ENCODE results near the gene C2orf42. TPM values are rescaled to one million over a fixed set of nuclear protein-coding genes. Genes with fewer than 3 reads are reported as not detected.
"Not testable (repeated sequence)": the region's sequence is repeated elsewhere in the genome, so short reads cannot be mapped to it uniquely, and the experiment has no call there.

The C2orf42 gene
- total RNA-seq, 1 experiment from 2014 or later = 28.5 TPM

DNA sequence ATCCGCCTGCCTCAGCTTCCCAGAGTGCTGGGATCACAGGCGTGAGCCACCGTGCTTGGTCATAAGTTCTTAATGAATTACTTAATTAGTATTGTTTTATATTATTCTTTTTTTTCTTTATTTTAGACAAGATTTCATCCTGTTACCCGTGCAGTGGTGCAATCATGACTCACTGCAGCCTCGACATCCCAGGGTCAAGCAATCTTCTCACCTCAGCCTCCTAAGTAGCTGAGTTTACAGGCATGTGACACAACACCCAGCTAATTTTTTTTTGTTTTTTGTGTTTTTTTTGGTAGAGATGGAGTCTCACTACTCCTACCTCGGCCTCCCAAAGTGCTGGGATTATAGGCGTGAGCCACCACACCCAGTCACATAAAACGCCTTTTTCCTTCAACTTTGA, 17.3 kb downstream of the C2orf42 start:
- DNase-seq (ENCODE audit: unreplicated experiment) = peak; percentile 34
- intact Hi-C loops (cut with micrococcal nuclease) = no loop called here
- Mint-ChIP-seq H3K36me3 (ENCODE audit: insufficient read depth, unreplicated experiment) (peaks cover 84% of the 10 kb centered on the region), H3K4me1 (ENCODE audit: insufficient read depth, unreplicated experiment) (no peaks in the 10 kb centered on the region), H3K4me3 (ENCODE audit: unreplicated experiment) (no peak overlapping the region), H3K27me3 (ENCODE audit: insufficient read depth, unreplicated experiment) (no peaks in the 10 kb centered on the region), H3K27ac (ENCODE audit: low read depth, unreplicated experiment) (no peak overlapping the region), H3K9me3 (ENCODE audit: unreplicated experiment) (no peaks in the 10 kb centered on the region)
- POLR2A ChIA-PET = interaction anchor here (1.2 to 1.5 kb wide), 2 partner anchors 17 to 279 kb away, joined by 3 to 6 read pairs; partner anchors contain the start of gene C2orf42
- CTCF ChIA-PET = no interaction called here
- TF ChIP-seq, protein P1, sequence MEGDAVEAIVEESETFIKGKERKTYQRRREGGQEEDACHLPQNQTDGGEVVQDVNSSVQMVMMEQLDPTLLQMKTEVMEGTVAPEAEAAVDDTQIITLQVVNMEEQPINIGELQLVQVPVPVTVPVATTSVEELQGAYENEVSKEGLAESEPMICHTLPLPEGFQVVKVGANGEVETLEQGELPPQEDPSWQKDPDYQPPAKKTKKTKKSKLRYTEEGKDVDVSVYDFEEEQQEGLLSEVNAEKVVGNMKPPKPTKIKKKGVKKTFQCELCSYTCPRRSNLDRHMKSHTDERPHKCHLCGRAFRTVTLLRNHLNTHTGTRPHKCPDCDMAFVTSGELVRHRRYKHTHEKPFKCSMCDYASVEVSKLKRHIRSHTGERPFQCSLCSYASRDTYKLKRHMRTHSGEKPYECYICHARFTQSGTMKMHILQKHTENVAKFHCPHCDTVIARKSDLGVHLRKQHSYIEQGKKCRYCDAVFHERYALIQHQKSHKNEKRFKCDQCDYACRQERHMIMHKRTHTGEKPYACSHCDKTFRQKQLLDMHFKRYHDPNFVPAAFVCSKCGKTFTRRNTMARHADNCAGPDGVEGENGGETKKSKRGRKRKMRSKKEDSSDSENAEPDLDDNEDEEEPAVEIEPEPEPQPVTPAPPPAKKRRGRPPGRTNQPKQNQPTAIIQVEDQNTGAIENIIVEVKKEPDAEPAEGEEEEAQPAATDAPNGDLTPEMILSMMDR (IDR thresholded peaks at IDR 0.05; ENCODE audit: unreplicated experiment) = no peak
- no TSS peak for BruUV-seq (replicated peaks)

DNA sequence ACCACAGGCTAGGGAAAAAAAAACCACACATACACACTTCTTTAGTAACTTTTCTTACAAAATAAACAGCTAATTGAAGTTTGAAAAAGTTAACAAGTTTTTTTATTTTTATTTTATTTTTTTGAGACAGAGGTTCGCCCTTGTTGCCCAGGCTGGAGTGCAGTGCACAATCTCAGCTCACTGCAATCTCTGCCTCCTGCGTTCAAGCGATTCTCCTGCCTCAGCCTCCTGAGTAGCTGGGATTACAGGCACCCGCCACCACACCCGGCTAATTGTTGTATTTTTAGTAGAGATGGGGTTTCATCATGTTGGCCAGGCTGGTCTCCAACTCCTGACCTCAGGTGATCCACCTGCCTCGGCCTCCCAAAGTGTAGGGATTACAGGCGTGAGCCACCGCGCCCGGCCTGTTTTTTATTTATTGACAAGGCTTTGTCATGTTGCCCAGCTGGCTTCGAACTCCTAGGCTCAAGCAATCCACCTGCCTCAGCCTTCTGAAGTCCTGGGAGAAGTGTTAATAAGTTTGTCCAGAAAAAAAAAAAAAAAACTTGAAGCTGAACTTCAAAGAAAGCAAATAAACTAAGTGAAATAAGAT, 21.1 kb downstream of the C2orf42 start:
- intact Hi-C loops (cut with micrococcal nuclease); H3K9me3 Mint-ChIP-seq (ENCODE audit: unreplicated experiment); POLR2A ChIA-PET: not testable (repeated sequence)

GRCh38 chr2:70161069-70161534, 29.7 kb downstream of the C2orf42 start:
- Mint-ChIP-seq H3K36me3 (ENCODE audit: insufficient read depth, unreplicated experiment) (peaks cover 72% of the 10 kb centered on the region), H3K27ac (ENCODE audit: low read depth, unreplicated experiment) (no peak overlapping the region), H3K4me1 (ENCODE audit: insufficient read depth, unreplicated experiment) (no peaks in the 10 kb centered on the region), H3K27me3 (ENCODE audit: insufficient read depth, unreplicated experiment) (no peaks in the 10 kb centered on the region), H3K4me3 (ENCODE audit: unreplicated experiment) (no peak overlapping the region), H3K9me3 (ENCODE audit: unreplicated experiment) (no peaks in the 10 kb centered on the region)
- BruUV-seq (replicated peaks) = no TSS peak
- TF ChIP-seq, protein P1 (IDR thresholded peaks at IDR 0.05; ENCODE audit: unreplicated experiment) = no peak
- intact Hi-C loops (cut with micrococcal nuclease) = no loop called here
- POLR2A ChIA-PET = interaction anchor here (0.6 to 2.8 kb wide), 5 partner anchors 12 to 74 kb away, joined by 3 to 12 read pairs (median 3); partner anchors contain the start of gene PCBP1
- CTCF ChIA-PET = no interaction called here
- DNase-seq (ENCODE audit: unreplicated experiment) = peak; percentile 49

More for the DNA sequence above, 21.1 kb downstream of the C2orf42 start:
- H3K4me1 Mint-ChIP-seq (ENCODE audit: insufficient read depth, unreplicated experiment); H3K27me3 Mint-ChIP-seq (ENCODE audit: insufficient read depth, unreplicated experiment); H3K27ac Mint-ChIP-seq (ENCODE audit: low read depth, unreplicated experiment); CTCF ChIA-PET; BruUV-seq (replicated peaks); H3K4me3 Mint-ChIP-seq (ENCODE audit: unreplicated experiment); DNase-seq (ENCODE audit: unreplicated experiment): not testable (repeated sequence)
- peaks cover 93% of the 10 kb centered on the region for H3K36me3 Mint-ChIP-seq (ENCODE audit: insufficient read depth, unreplicated experiment)

GRCh38 chr2:70160545-70160944, 30.3 kb downstream of the C2orf42 start:
- BruUV-seq (replicated peaks) = no TSS peak
- TF ChIP-seq, protein P1 (IDR thresholded peaks at IDR 0.05; ENCODE audit: unreplicated experiment) = no peak
- intact Hi-C loops (cut with micrococcal nuclease) = no loop called here
- H3K9me3 Mint-ChIP-seq (ENCODE audit: unreplicated experiment) = no peaks in the 10 kb centered on the region
- H3K36me3 Mint-ChIP-seq (ENCODE audit: insufficient read depth, unreplicated experiment) = peaks cover 67% of the 10 kb centered on the region
- ChIA-PET CTCF (no interaction called here), POLR2A (interaction anchor here (0.6 to 2.8 kb wide), 5 partner anchors 12 to 73 kb away, joined by 3 to 12 read pairs (median 3); partner anchors contain the start of gene PCBP1)
- no peak overlapping the region for H3K27ac Mint-ChIP-seq (ENCODE audit: low read depth, unreplicated experiment)
- H3K27me3 Mint-ChIP-seq (ENCODE audit: insufficient read depth, unreplicated experiment) = no peaks in the 10 kb centered on the region
- no peak overlapping the region for H3K4me3 Mint-ChIP-seq (ENCODE audit: unreplicated experiment)
- DNase-seq (ENCODE audit: unreplicated experiment) = no peak
- H3K4me1 Mint-ChIP-seq (ENCODE audit: insufficient read depth, unreplicated experiment) = no peaks in the 10 kb centered on the region

DNA sequence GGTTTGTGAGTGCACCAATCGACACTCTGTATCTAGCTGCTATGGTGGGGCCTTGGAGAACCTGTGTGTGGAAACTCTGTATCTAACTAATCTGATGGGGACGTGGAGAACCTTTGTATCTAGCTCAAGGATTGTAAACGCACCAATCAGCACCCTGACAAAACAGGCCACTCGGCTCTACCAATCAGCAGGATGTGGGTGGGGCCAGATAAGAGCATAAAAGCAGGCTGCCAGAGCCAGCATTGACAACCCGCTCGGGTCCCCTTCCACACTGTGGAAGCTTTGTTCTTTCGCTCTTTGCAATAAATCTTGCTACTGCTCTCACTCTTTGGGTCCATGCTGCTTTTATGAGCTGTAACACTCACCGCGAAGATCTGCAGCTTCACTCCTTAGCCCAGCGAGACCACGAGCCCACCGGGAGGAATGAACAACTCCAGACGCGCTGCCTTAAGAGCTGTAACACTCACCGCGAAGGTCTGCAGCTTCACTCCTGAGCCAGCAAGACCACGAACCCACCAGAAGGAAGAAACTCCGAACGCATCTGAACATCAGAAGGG, 41.6 kb downstream of the C2orf42 start:
- intact Hi-C loops (cut with micrococcal nuclease); H3K4me1 Mint-ChIP-seq (ENCODE audit: insufficient read depth, unreplicated experiment); H3K9me3 Mint-ChIP-seq (ENCODE audit: unreplicated experiment); DNase-seq (ENCODE audit: unreplicated experiment); BruUV-seq (replicated peaks); H3K4me3 Mint-ChIP-seq (ENCODE audit: unreplicated experiment); H3K27me3 Mint-ChIP-seq (ENCODE audit: insufficient read depth, unreplicated experiment); H3K27ac Mint-ChIP-seq (ENCODE audit: low read depth, unreplicated experiment): not testable (repeated sequence)
- CTCF ChIA-PET = interaction anchor here (0.6 kb wide), 1 partner anchor 15 kb away, joined by 3 read pairs; no protein-coding TSS in a partner anchor
- H3K36me3 Mint-ChIP-seq (ENCODE audit: insufficient read depth, unreplicated experiment) = peaks cover 34% of the 10 kb centered on the region
- POLR2A ChIA-PET = interaction anchor here (0.6 kb wide), 1 partner anchor 12 kb away, joined by 3 read pairs; no protein-coding TSS in a partner anchor

- H3K9me3 Mint-ChIP-seq (ENCODE audit: unreplicated experiment); H3K27ac Mint-ChIP-seq (ENCODE audit: low read depth, unreplicated experiment); H3K4me1 Mint-ChIP-seq (ENCODE audit: insufficient read depth, unreplicated experiment); intact Hi-C loops (cut with micrococcal nuclease); H3K4me3 Mint-ChIP-seq (ENCODE audit: unreplicated experiment); H3K27me3 Mint-ChIP-seq (ENCODE audit: insufficient read depth, unreplicated experiment); BruUV-seq (replicated peaks); DNase-seq (ENCODE audit: unreplicated experiment): not testable (repeated sequence)
- ChIA-PET CTCF (interaction anchor here (0.6 kb wide), 1 partner anchor 14 kb away, joined by 3 read pairs; no protein-coding TSS in a partner anchor), POLR2A (interaction anchor here (0.6 to 1.3 kb wide), 6 partner anchors 10 to 234 kb away, joined by 3 to 6 read pairs (median 3); partner anchors contain the start of gene C2orf42)
- peaks cover 25% of the 10 kb centered on the region for H3K36me3 Mint-ChIP-seq (ENCODE audit: insufficient read depth, unreplicated experiment)
Observed at GRCh38 chr2:70148211-70148760, 42.5 kb downstream of the C2orf42 start.
